Right lung (tissue), 5 donors: ENCODE data around the gene TTLL13. TPM values are rescaled to one million over a fixed set of nuclear protein-coding genes. Genes with fewer than 3 reads are reported as not detected.
"Not testable (repeated sequence)": the region's sequence is repeated elsewhere in the genome, so short reads cannot be mapped to it uniquely, and the experiment has no call there.

Source experiments
- DNase-seq, 2 donors: peaks; one replicate each; pipeline ENCODE4 v3.0.0-alpha.2; 2013
- polyA plus RNA-seq, 5 donors: library from polyadenylated mRNA; unstranded; fragments of 120-200 nt; gene quantifications; one replicate each; pipeline versions ENCODE4 v1.2.1 to v1.2.3, GENCODE V29; 2013; ENCODE audit warnings: inconsistent platforms in 1 of 5, low replicate concordance in 1 of 5; ENCODE audit not compliant: insufficient read length in 5 of 5, insufficient read depth in 1 of 5

The TTLL13 gene
- polyA plus RNA-seq, 5 donors: 0.09 to 0.27 (median 0.13) TPM

DNA sequence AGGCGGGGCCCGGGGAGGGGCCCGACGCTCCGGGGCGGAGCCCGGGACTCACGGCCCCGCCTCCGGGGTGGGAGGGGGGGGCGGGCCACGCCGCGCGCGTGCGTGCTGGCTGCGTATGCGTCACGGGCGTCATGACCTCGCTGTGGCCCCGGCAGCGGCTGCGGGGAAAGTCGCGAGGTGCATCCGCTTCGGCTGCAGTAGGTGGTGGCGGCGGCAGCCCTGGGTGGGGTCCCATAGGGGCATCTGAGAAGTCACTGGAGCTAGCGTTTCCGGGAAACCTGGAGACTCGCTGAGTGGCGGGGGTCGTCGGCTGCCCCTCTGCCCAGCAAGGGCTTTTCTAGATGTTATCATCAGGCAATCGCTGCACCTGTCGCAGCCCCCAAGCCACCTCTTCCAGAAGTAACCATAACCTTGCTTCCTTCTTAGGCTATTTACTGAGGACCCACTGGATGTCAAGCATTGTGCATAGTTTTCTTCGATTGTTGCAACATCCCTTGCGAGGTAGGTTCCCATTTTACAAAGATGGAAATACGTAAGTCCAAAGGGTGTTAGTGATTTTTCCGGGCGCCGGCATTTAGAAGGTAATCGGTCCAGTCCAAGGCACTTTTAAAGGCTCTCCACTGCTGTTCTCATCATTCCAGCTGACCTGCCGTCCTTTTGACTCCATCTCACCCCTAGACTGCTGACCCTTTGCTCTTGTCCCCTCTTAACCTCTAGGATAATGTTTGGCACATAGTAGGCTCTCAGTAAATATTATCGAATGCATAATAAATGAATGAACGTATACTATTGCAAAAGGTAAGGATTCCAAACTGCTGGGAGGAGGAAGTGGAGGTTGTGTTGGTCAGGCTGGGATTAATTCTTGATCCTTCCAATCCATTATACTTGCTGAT is 15.0 kb upstream of the TTLL13 start, which contains the start of gene GDPGP1:
Gene GDPGP1, plus strand, starts transcription at position 114 of the 893 bp plus-strand sequence. CDS start 6,700 bp downstream, outside the sequence.
- no peak for DNase-seq

DNA sequence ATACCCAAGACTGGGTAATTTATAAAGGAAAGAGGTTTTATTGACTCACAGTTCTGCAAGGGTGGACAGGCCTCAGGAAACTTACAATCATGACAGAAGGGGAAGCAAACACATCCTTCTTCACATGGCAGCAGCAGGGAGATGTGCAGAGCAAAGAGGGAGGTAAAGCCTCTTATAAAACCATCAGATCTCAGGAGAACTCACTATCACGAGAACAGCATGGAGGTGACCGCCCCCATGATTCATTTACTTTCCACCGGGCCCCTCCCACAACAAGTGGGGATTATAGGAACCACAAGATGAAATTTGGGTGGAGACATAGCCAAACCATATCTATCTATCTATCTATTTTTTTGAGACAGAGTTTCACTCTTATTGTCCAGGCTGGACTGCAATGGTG is 10.0 kb upstream of the TTLL13 start:
- no peak for DNase-seq

DNA sequence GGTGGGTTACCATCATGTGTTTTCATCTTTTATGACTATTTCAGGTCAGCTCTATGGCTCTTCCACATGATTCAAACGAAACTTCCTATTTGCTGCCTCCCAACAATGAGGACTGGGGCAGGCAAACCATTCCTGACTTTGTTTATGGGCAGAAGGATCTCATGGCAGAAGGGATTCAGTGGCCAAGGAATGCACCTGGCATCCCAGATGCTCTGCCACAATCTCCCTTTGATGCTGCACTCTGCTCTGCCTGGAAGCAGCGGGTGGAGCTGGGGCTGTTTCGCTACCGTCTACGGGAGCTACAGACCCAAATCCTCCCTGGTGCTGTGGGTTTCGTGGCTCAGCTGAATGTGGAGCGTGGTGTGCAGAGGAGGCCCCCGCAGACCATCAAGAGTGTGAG is 8.5 kb upstream of the TTLL13 start:
- DNase-seq: no peak

DNA sequence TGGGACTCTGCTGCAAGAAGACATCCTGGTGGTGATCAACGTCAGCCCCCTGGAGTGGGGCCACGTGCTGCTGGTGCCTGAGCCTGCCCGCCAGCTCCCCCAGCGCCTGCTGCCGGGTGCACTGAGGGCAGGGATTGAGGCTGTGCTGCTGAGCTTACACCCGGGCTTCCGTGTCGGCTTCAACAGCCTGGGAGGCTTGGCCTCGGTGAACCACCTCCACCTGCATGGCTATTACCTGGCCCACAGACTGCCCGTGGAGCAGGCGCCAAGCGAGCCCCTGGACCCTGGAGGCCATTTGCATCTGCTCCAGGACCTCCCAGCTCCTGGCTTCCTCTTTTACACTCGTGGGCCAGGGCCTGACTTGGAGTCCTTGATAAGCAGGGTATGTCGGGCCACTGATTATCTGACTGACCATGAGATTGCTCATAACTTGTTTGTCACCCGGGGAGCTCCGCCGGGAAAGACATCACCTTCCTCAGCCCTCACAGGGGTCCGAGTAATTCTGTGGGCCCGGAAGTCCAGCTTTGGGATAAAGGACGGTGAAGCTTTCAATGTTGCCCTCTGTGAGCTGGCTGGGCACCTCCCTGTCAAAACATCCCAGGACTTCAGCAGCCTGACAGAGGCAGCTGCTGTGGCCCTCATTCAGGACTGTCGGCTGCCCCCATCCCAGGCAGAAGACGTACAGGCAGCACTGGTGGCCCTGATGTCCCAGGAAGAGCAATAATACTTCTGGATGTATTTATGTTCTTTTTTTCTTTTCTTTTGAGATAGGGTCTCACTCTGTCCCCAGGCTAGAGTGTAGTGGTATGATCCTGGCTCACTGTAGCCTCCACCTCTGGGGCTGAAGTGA is 7.8 kb upstream of the TTLL13 start:
- DNase-seq: no peak

DNA sequence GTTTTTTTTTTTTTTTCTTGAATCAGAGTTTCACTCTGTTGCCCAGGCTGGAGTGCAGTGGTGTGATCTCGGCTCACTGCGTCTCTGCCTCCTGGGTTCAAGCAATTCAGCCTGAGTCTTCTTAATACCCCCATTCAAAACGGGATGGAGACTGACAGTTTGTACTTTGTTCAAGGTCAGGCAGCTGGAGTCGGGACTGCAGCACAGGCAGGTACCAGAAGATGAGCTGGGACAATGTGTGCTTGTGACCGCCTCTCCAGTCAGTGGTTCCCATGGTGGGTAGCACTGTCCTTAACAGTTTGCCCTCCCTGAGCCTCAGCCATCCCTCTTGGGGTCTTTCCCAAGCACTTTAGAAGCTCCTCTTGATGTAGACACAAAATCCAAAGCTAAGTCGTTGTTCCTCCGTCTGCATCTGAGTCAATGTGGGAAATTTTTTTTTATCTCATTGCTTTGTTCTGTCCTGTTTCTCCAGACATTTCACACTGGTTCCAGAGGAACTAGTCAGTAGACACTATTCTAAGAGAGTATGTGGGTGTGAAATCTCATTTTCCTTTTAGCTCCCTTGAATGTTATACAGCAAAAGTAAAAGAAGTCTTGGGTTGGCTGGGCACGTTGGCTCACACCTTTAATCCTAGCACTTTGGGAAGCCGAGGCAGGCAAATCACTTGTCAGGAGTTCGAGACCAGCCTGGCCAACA is 5.3 kb upstream of the TTLL13 start:
- no peak for DNase-seq

DNA sequence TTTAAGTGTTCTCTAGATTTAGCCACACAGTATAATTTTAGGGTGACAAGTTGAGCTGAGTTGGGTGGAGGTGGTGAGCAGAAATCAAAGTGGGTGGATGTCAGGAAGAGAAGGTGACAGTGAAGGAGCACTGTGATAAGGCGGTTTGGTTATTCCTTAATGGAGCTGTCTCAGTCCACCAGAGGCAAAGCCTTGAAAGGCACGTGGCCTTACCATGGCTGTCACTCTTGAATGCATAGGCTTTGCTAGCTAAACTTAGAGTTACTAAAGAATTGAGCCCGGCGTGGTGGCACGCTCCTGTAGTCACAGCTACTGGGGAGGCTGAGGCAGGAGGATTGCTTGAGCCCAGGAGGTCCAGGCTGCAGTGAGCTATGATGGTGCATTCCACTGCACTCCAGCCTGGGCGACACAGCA is 560 bp upstream of the TTLL13 start:
- DNase-seq: no peak

DNA sequence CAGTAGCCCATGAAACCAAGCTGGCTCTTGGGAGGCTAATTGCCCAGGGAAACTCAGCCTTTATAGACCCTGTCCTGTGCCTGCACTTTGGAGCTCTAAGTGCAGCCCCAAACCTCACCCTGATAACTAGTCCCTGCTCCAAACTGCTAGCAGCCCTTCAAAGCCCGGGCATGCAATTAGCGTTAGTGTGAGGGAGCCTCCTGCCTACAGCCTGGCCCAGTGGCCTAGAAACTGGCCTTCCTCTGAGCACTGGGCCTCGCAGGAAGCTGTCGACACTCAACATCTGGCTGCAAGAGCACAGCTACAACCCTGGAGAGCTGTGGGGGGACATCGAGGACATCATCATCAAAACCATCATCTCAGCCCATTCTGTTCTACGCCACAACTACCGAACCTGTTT is 8.4 kb downstream of the TTLL13 start:
- no peak for DNase-seq

DNA sequence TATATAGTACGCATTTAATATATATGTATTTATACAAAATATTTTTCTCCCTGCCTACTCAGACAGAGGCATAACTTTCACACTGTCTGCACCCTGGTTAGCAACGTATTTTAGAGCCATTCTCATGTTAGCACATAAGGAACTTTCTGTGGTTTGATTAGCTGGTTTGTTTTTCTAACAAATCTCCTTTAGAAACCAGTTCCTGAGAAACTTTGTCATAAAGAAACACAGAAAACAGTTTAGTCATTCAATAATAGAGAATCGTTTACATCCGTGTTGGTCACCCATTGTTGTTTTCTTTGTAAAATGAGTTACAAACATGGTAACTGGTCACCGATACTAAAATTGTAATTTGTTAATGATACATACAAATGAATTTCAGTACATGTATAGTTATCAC is 10.2 kb downstream of the TTLL13 start:
- no peak for DNase-seq

DNA sequence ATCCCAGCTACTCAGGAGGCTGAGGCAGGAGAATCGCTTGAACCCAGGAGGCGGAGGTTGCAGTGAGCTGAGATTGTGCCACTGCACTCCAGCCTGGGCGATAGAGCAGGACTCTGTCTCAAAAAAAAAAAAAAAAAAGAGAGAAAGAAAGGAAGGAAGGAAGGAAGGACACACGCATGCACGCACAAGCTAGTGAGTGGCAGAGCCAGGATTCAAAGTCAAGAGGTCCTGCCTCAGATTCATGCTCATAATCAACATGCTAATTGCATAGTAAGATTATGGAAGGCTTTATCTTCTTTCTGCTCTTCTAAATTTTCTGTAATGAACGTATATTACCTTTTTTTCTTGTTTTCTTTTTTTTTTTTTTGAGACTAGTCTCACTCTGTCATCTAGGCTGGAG is 11.4 kb downstream of the TTLL13 start:
- DNase-seq: not testable (repeated sequence)

DNA sequence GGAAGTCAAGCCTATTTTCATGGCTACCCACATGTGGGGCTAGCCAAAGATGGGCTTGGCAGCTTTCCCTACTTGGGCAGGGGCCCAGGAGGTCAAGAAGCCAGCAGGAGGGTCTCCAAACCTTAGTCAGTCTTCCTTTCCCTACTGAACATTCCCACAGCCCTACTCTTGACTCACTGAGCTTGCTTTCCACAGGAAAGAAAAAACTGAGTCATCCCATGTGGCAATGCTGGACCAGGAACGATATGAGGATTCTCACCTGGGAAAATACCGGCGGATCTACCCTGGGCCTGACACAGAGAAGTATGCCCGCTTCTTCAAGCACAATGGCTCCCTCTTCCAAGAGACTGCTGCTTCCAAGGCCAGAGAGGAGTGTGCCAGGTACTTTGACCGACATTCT is 12.5 kb downstream of the TTLL13 start:
- DNase-seq: no peak

DNA sequence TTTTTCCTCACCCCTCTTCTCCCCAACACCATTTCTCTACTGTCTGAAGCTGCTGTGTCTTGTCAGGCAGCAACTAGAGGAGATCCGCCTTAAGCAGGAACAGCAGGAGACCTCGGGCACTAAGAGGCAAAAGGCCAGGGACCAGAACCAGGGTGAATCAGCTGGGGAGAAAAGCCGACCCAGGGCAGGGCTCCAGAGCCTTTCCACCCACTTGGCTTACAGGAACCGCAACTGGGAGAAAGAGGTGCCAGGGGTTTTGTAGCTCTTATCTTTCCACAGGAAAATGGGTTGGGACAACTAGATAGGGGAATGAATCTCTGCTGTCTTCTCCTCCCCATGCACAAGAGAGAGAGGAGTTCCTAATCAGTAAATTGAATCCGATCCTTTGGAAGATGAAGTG is 13.1 kb downstream of the TTLL13 start:
- no peak for DNase-seq

DNA sequence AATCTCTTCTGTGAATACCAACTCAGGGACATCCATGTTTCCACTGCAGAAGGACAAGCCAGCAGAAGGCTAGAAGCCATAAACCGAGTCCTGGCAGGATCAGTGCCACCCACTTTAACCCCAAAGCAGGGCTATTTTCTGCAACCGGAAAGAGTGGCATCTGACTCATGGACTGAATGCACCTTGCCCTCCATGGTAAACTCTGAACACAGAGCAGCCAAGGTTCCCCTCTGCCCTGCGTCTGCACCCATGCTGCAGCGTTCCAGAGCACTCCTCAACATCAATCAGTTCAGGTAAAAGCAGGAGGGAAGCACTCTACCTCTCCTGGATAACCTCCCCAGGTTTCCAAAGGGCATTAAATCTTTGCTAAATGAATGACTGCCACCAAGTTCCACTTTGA is 15.3 kb downstream of the TTLL13 start:
- no peak for DNase-seq

DNA sequence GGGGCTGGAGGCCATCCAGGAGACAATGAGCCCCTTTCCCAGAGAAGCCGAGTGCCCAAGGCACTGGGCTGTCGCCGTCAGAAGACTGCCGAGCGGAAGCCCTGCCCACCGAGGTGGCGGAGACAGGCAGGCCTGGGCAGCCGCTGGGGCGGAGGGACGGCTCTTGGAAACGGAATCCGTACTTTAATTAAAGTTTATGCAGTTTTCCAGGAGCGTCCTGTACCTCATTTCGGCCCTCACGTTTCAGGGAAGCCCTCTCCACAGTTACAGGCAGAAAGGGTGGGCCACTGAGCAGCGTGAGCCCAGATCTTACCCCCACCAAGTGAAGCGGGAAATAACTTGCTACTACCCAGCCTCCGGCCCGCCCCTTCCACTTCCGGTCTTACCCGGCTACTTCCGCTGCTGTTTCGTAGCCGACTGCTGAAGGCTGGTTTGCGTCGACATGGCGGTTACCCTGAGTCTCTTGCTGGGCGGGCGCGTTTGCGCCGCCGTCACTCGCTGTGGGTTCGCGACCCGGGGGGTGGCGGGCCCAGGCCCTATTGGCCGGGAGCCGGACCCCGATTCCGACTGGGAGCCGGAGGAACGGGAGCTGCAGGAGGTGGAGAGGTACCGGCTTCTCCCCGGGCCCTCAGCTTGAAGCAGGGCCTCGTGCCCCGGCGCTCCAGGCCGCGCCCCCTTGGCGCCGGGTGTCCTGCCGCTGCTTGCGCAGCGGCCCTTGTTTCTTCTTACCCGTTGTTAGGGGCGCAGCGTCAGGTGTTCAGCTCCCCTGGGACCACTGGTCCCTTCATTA is 16.1 kb downstream of the TTLL13 start, which contains the start of gene NGRN:
Gene NGRN, plus strand, starts transcription at position 402 of the 790 bp plus-strand sequence. Its CDS starts 41 bp downstream, at position 443.
- DNase-seq: peak; percentile 91 to 92

DNA sequence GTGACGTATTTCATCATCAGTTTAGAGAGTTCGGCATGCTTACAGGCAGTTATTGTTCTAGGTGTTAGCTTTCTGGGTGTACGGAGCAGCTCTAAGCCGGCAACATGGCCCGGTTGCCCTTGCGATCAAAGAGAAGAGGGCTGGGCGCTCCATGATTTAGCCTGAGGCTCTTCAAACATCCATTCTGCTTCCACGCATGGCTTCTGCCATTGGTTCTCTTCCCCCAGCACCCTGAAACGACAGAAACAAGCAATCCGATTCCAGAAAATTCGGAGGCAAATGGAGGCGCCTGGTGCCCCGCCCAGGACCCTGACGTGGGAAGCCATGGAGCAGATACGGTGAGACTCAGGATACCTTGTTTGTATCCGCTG is 16.7 kb downstream of the TTLL13 start:
- DNase-seq: no peak

DNA sequence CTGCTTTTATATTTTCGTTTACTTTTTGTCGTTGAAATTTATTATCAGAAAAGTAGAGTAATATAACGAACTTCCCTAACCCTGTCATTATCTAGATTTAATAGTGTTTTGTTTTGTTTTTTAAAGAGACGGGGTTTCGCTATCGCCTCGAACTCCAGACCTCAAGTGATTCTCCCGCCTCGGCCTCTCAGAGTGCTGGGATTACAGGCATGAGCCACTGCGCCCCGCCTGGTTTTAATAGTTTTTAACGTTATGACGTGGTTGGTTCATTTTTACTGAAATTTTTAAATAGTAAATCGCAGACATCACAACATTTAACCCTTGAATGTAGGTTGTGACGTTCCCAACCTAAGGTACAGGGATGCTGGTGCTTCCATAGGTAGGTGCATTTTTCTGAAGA is 17.1 kb downstream of the TTLL13 start:
- no peak for DNase-seq

DNA sequence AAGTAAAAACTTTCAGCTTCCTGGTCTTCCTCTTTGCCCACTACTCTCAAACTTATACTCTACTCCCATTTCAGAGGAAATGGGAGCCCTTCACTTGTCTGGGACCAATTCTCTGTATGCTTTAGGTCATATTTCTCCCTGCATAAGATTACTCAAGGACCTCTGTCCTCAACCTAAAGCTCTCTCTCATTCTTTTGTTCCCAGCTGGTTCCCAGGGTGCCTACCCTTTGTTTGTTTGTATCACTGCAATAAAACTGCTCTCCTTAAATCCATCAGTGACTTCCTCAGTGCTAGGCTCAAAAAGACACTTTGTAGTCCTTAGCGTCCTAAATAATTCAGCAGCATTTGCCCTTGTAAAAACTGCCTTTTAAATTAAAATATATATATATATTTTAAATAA is 19.1 kb downstream of the TTLL13 start:
- DNase-seq: no peak

DNA sequence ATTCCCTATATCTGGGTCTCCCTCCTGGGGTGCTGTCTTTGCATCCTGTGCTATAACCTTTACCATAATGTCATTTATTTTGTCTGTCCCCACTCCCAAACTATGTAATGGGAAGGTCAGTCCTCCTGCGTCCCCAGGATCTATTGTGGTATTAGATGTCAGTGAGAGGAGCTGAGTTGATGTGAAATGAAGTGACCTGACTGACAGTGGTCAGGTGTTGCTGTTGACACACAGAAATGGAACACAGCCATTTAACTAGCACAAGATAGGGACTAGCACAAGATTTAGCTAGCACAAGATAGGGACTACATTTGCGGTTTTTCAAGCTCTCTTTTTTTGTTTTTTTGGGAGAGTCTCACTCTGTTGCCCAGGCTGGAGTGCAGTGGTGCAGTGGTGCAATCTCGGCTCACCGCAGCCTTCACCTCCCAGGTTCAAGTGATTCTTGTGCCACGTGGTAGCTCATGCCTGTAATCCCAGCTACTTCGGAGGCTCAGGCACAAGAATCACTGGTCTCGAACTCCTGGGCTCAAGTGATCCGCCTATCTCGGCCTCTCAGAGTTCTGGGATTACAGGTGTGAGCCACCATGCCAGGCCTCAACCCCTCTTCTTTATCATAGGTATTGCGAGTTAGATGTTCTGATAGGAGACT is 21.3 kb downstream of the TTLL13 start:
- DNase-seq: no peak

DNA sequence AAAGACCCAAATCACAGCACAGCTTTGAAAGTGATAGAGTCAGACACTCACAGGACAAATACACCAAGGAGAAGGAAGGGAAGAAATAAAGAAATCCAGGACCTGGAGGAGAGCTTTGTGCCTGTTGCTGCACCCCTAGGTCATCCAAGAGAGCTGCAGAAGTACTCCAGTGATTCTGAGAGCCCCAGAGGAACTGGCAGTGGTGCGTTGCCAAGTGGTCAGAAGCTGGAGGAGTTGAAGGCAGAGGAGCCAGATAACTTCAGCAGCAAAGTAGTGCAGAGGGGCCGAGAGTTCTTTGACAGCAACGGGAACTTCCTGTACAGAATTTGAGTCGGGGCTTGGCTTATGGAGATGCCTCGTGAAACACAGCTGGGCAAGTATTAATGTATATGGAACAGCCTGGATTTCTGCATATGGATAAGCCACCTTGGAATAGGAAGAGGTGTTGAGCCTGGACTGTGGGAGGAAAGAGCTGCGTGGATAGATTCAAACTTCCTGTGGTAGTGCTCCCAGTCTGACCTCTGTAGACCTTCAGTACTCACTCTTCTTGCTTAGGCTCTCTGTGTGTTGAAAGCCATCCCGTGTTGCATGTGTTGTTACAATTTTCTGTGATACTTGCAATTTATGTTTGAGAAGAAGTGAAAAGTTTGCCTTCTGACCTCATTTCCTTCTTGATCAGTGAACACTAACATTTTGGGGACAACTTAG is 22.3 kb downstream of the TTLL13 start:
- no peak for DNase-seq

DNA sequence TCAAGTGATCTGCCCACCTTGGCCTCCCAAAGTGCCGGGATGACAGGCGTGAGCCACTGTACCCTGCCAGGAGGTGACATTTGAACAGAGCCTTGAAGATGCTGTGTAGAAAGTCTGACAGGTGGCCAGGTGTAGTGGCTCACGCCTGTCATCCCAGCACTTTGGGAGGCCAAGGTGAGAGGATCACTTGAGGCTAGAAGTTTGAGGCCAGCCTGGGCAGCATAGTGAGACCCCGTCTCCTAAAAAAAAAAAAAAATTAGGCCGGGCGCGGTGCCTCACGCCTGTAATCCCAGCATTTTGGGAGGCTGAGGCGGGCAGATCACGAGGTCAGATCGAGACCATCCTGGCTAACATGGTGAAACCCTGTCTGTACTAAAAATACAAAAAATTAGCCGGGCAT is 29.1 kb downstream of the TTLL13 start:
- not testable (repeated sequence) for DNase-seq

DNA sequence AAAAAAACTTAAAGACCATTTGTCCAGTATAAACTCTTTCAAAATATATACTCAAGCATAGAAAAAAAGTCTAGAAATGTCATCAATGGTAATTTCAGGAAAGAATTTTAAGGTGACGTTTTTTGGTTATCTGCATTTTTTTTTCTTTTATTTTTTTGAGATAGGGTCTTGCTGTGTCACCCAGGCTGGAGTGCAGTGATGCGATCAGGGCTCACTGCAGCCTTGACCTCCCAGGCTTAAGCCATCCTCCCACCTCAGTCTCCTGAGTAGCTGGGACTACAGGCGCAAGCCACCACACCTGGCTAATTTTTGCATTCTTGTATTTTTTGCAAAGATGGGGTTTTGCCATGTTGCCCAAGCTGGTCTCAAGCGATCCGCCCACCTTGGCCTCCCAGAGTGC is 31.4 kb downstream of the TTLL13 start:
- not testable (repeated sequence) for DNase-seq
